Body of pancreas (tissue), 4 donors: ENCODE data around the gene KIAA1671.

Experiments
- CTCF ChIP-seq, 7 experiments: fragments of 450-650 bp in 4 of 7; fragments of 200-600 bp in 3 of 7; sonication (generic) in 3 of 7; IDR thresholded peaks; one replicate each; pipeline ENCODE4 v1.5.1; 2016 to 2019; ENCODE audit warnings: antibody characterized with exemption in 7 of 7
- POLR2A ChIP-seq, 3 donors: fragments of 450-650 bp; IDR thresholded peaks; one replicate each; pipeline ENCODE4 v1.6.1; 2016; ENCODE audit warnings: antibody characterized with exemption in 3 of 3, mild to moderate bottlenecking in 2 of 3

DNA sequence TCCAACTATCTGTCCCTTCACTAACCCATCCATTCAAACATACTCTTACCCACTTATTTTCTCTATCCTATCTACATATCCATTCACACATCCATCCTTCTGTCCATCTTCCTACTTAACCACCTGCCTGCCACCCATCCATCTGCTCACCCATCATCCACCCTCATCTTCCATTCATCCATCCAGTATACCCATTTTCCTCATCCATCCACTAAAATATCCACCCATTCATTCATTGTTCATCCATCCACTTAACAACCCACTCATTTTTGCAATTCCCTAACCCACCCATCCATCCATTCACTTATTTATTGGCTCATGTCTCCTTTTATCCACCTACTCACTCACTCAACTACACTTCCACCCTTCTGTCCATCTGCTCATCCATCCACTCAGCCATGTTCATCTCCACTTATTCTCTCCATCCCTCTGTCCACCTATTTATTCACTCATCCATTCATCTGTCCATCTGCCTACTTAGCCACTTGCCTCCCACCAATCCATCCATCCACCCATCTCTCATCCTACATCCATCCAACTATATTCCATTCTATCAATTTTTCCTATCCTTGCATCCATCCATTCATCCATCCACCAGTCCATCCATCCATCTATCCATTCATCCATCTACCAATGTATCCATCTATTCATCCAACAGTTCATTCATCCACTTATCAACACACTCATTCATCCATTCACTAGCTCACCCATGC is 16.6 kb upstream of the KIAA1671 start:
- TF ChIP-seq POLR2A (IDR thresholded peaks at IDR 0.05): no peak
- TF ChIP-seq CTCF (IDR thresholded peaks at IDR 0.05): no peak
